ENCODE results near the gene WNT7B.

Gene WNT7B

DNA sequence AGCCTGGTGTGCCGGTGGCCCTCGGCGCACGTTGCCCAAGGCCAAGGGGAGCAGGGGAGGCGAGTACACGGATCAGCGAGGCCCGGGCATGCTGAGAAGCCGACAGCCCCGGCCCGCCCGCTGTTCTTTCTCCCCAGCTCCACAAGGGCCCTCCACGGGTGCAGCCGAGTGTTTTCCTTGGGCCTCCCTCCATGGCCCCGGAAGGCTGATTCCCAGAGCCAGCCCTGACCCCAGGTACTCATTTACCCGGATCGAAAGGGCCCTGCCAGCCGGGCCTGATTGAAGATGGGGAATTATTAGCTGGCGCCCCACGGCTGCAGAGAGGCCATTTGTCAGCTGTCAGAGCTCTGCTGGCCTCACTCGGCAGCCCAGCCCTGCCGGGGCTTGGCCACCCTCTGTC is 53.1 kb downstream of the WNT7B start:
- Histone ChIP-seq H3K9me2 (replicated peaks; ENCODE audit: insufficient read depth, low read length) (no peaks in the 10 kb centered on the region), H3K79me2 (ENCODE audit: low read length) (no peaks in the 10 kb centered on the region), H3K36me3 (replicated peaks; ENCODE audit: insufficient read depth, low read length) (no peaks in the 10 kb centered on the region), H2AFZ (ENCODE audit: low read length) (no peak overlapping the region), H4K20me1 (ENCODE audit: insufficient read depth, low read length) (no peaks in the 10 kb centered on the region), H3F3A (ENCODE audit: insufficient read depth, low read length) (no peaks in the 10 kb centered on the region), H3K9ac (ENCODE audit: low read length) (no peak overlapping the region), H3K27me3 (replicated peaks; ENCODE audit: insufficient read depth, low read length) (peaks cover 96% of the 10 kb centered on the region), H3K27ac (ENCODE audit: low read length) (no peak overlapping the region), H3K4me3 (ENCODE audit: low read length) (no peak overlapping the region), H3K4me1 (ENCODE audit: low read length) (no peaks in the 10 kb centered on the region), H3K4me2 (ENCODE audit: low read depth, low read length) (no peak overlapping the region), H3K9me3 (replicated peaks; ENCODE audit: insufficient read depth, low read length) (no peaks in the 10 kb centered on the region)
- no peak for TF ChIP-seq EZH2phosphoT487 (IDR thresholded peaks at IDR 0.05; ENCODE audit: low read length)
- TF ChIP-seq, protein P1, sequence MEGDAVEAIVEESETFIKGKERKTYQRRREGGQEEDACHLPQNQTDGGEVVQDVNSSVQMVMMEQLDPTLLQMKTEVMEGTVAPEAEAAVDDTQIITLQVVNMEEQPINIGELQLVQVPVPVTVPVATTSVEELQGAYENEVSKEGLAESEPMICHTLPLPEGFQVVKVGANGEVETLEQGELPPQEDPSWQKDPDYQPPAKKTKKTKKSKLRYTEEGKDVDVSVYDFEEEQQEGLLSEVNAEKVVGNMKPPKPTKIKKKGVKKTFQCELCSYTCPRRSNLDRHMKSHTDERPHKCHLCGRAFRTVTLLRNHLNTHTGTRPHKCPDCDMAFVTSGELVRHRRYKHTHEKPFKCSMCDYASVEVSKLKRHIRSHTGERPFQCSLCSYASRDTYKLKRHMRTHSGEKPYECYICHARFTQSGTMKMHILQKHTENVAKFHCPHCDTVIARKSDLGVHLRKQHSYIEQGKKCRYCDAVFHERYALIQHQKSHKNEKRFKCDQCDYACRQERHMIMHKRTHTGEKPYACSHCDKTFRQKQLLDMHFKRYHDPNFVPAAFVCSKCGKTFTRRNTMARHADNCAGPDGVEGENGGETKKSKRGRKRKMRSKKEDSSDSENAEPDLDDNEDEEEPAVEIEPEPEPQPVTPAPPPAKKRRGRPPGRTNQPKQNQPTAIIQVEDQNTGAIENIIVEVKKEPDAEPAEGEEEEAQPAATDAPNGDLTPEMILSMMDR (IDR thresholded peaks at IDR 0.05; ENCODE audit: low read length) = no peak
- no peak for TF ChIP-seq EZH2 (optimal IDR thresholded peaks at IDR 0.05; ENCODE audit: low read depth, low read length)
- no peak for DNase-seq

DNA sequence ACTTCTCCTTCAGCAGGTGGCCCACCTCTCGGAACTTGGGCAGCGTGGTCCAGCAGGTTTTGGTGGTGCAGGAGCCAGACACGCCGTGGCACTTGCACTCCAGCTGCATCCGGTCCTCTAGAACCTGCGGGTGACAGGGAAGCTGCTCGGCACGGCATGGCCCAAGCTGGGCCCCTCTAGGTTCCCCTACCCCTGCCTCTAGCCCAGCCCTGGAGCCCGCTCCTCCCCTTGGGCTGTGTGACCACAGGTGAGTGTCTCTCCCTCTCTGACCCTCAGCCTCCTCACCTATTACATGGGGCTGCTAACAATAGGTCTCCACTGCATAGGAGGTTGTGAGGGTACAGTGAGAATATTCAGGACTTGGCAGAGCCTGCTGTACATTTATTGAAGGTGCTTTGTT is 53.8 kb downstream of the WNT7B start:
- H3K9me3 ChIP-seq (replicated peaks; ENCODE audit: insufficient read depth, low read length) = no peaks in the 10 kb centered on the region
- H3K9me2 ChIP-seq (replicated peaks; ENCODE audit: insufficient read depth, low read length) = no peaks in the 10 kb centered on the region
- no peak overlapping the region for H3K27ac ChIP-seq (ENCODE audit: low read length)
- H3K4me3 ChIP-seq (ENCODE audit: low read length) = no peak overlapping the region
- no peak overlapping the region for H3K9ac ChIP-seq (ENCODE audit: low read length)
- H2AFZ ChIP-seq (ENCODE audit: low read length) = no peak overlapping the region
- H3F3A ChIP-seq (ENCODE audit: insufficient read depth, low read length) = no peaks in the 10 kb centered on the region
- no peaks in the 10 kb centered on the region for H3K79me2 ChIP-seq (ENCODE audit: low read length)
- H4K20me1 ChIP-seq (ENCODE audit: insufficient read depth, low read length) = no peaks in the 10 kb centered on the region
- no peaks in the 10 kb centered on the region for H3K4me1 ChIP-seq (ENCODE audit: low read length)
- no peaks in the 10 kb centered on the region for H3K36me3 ChIP-seq (replicated peaks; ENCODE audit: insufficient read depth, low read length)
- H3K4me2 ChIP-seq (ENCODE audit: low read depth, low read length) = no peak overlapping the region
- DNase-seq = no peak
- peaks cover 96% of the 10 kb centered on the region for H3K27me3 ChIP-seq (replicated peaks; ENCODE audit: insufficient read depth, low read length)
- TF ChIP-seq EZH2 (optimal IDR thresholded peaks at IDR 0.05; ENCODE audit: low read depth, low read length) = no peak
- no peak for TF ChIP-seq EZH2phosphoT487 (IDR thresholded peaks at IDR 0.05; ENCODE audit: low read length)
- TF ChIP-seq, protein P1 (IDR thresholded peaks at IDR 0.05; ENCODE audit: low read length) = no peak

DNA sequence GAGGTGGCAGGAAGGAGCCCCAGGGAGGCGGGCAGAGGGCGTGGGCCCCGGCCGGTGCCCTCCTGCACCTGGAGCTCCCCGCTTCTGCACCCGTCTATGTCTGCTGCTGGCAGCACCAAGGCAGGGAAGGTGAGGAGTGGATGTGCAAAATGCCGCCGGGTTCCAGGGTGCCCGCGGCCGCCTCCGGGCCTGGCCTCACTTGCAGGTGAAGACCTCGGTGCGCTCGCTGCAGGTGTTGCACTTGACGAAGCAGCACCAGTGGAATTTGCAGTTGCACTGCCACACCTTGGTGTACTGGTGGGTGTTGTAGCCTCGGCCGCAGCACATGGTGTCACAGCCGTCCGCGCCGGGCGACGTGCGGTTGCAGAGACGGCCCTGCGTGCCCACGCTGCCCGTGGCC is 54.3 kb downstream of the WNT7B start:
- H2AFZ ChIP-seq (ENCODE audit: low read length) = no peak overlapping the region
- DNase-seq = no peak
- H3K27me3 ChIP-seq (replicated peaks; ENCODE audit: insufficient read depth, low read length) = peaks cover 96% of the 10 kb centered on the region
- H3K4me3 ChIP-seq (ENCODE audit: low read length) = no peak overlapping the region
- H3F3A ChIP-seq (ENCODE audit: insufficient read depth, low read length) = no peaks in the 10 kb centered on the region
- no peaks in the 10 kb centered on the region for H3K36me3 ChIP-seq (replicated peaks; ENCODE audit: insufficient read depth, low read length)
- no peaks in the 10 kb centered on the region for H3K9me3 ChIP-seq (replicated peaks; ENCODE audit: insufficient read depth, low read length)
- TF ChIP-seq, protein P1 (IDR thresholded peaks at IDR 0.05; ENCODE audit: low read length) = no peak
- TF ChIP-seq EZH2phosphoT487 (IDR thresholded peaks at IDR 0.05; ENCODE audit: low read length) (no peak), EZH2 (optimal IDR thresholded peaks at IDR 0.05; ENCODE audit: low read depth, low read length) (no peak)
- H4K20me1 ChIP-seq (ENCODE audit: insufficient read depth, low read length) = no peaks in the 10 kb centered on the region
- no peaks in the 10 kb centered on the region for H3K4me1 ChIP-seq (ENCODE audit: low read length)
- H3K79me2 ChIP-seq (ENCODE audit: low read length) = no peaks in the 10 kb centered on the region
- no peaks in the 10 kb centered on the region for H3K9me2 ChIP-seq (replicated peaks; ENCODE audit: insufficient read depth, low read length)
- H3K9ac ChIP-seq (ENCODE audit: low read length) = no peak overlapping the region
- no peak overlapping the region for H3K27ac ChIP-seq (ENCODE audit: low read length)
- H3K4me2 ChIP-seq (ENCODE audit: low read depth, low read length) = no peak overlapping the region

All from MM.1S (cell line).